ENCODE measurements around the gene ACOT12.
"Not testable (repeated sequence)": the region's sequence is repeated elsewhere in the genome, so short reads cannot be mapped to it uniquely, and the experiment has no call there.

ACOT12 gene

DNA sequence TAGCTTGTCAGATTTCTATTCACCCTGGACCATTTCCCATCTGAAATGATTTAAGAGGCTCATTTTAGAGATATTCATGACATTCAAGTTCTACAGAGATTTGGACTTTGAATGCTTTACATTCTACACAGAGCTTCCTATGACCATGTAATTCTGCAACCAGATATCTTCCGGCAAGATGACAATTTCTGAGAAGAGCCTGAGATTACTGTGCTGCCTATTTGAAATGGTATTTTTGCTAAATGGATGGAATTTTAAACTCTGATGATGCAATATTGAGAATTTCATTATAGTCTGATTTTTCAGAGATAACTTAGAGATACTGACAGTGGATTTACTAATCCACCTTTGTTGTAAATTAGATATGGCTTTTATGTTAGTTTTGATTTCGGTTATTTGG is 16.0 kb upstream of the ACOT12 start:
- TF ChIP-seq, protein P1, sequence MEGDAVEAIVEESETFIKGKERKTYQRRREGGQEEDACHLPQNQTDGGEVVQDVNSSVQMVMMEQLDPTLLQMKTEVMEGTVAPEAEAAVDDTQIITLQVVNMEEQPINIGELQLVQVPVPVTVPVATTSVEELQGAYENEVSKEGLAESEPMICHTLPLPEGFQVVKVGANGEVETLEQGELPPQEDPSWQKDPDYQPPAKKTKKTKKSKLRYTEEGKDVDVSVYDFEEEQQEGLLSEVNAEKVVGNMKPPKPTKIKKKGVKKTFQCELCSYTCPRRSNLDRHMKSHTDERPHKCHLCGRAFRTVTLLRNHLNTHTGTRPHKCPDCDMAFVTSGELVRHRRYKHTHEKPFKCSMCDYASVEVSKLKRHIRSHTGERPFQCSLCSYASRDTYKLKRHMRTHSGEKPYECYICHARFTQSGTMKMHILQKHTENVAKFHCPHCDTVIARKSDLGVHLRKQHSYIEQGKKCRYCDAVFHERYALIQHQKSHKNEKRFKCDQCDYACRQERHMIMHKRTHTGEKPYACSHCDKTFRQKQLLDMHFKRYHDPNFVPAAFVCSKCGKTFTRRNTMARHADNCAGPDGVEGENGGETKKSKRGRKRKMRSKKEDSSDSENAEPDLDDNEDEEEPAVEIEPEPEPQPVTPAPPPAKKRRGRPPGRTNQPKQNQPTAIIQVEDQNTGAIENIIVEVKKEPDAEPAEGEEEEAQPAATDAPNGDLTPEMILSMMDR (conservative IDR thresholded peaks at IDR 0.05; ENCODE audit: low read depth, low read length), result no peak
- no peak overlapping the region for H3K4me3 ChIP-seq (ENCODE audit: low read length)
- no peak for DNase-seq (ENCODE audit: low read depth)

DNA sequence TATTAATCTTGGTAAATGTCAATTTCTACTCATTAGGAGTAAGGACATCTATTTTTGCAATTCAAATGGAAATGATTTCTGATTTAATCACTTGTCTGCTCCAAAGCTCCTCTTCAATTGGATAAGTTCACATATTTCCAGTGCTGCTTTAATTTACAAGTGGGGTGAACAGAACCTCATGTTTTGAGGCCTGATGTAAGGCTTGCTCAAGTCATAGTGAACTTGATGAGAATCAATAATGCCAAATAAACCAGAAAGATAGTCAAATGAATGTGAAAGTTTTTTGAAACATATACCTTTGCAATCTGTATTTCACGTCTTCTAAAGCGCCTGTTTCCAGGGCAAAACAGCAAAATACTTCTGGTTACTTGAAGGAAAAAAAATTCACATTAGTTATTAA is 15.4 kb upstream of the ACOT12 start:
- no peak for DNase-seq (ENCODE audit: low read depth)
- H3K4me3 ChIP-seq (ENCODE audit: low read length), result no peak overlapping the region
- TF ChIP-seq, protein P1 (conservative IDR thresholded peaks at IDR 0.05; ENCODE audit: low read depth, low read length), result no peak

DNA sequence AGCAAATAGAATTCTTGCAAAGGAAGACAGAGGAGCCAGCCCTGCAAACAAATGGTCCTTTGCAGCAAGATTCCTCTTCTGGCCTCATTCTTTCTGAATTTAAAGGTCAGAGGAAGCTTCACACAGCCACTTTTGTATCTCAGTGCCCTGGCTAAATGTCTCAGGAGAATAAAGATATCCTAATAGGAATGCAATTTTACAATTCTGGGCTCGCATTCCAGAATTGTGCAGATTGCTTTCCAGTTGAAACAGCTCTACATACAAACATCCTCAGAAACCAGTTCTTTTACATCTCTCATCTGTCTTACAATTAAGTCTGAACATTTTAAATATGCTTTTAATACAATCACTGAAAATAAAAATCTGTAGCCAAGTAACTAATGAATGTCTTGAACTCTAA is 14.6 kb upstream of the ACOT12 start:
- H3K4me3 ChIP-seq (ENCODE audit: low read length), result no peak overlapping the region

DNA sequence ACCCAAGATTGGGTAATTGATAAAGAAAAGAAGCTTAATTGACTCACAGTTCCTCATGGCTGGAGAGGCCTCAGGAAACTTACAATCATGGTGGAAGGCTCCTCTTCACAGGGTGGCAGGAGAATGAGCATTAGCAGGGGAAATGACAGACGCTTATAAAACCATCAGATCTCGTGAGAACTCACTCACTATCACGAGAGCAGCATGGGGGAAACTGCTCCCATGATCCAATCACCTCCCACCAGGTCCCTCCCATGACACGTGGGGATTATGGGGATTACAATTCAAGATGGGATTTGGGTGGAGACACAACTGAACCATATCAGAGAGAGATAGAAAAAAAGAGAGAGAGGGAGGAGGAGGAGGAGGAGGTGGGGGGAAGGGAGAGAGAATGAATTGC is 13.9 kb upstream of the ACOT12 start:
- not testable (repeated sequence) for DNase-seq (ENCODE audit: low read depth); H3K4me3 ChIP-seq (ENCODE audit: low read length)

More for the DNA sequence above, 14.6 kb upstream of the ACOT12 start:
- no peak for DNase-seq (ENCODE audit: low read depth)
- TF ChIP-seq, protein P1 (conservative IDR thresholded peaks at IDR 0.05; ENCODE audit: low read depth, low read length), result no peak

DNA sequence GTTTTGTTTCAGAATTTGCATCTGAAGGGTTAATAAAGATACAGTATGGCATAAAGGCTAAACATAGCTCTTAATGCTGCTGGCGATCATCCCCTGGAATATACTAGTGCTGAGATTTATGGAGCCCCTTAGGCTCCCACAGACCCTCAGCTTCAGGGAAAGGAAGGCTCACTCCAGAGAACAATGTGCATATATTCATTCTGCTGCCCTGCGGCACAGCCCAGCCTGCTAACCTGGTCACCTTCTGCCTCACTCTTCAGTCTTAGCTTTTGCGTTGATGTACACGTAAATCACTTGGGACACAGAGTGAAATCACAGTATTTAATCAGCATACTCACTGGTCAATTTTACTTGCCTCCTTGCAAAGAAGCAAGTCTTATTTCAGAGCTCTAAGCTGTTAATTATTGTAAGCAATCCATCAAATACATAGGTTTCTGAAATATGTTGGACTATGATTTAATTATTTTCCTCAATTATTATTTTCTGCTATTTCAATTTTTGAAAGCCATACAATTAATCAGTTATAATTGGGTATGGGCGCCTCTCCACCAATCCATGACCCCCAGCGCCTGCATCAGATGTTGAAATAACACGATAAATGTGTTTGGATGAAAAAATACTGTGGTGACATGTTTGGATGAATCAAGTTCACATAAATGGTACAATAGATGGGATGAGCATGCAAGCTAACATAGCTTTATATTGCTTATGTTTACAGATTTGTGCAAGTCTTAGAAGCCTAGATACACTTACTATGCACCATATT is 11.4 kb upstream of the ACOT12 start:
- H3K4me3 ChIP-seq (ENCODE audit: low read length), result no peak overlapping the region
- TF ChIP-seq, protein P1 (conservative IDR thresholded peaks at IDR 0.05; ENCODE audit: low read depth, low read length), result no peak

DNA sequence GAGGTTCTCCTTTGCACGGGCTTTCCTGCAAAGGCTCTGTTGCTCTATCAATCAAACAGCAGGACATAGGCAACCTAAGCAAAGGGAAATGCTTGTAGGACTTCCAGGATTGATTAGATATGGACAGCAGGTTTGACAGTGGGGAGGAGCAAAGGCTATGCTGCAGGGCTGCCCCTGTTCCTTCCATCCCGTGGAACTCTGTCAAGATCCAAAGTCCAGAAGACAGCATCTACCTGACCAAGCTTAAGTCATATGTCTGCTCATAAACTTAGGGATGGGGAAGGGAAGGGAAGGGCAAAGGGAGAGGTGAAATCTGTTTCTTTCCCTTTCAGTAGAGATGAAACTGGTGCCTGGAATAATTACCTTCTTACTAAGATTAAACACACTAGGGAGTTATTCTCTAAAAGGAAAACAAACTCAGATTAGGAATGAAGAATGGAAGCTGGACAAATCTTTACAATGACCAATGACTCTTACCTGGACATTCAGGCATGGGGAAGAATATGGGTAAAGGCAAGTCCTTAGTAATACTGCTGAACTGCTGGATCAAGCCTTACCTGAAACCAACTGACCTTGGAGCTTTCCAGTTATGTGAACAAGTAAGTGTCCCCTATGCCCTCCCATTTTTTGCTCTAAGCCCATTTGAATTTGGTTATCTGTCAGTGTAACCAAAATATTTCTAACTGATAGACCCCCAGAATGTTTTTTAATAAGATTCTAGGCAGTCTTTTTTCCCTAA is 8.4 kb upstream of the ACOT12 start:
- no peak for DNase-seq (ENCODE audit: low read depth)
- TF ChIP-seq, protein P1 (conservative IDR thresholded peaks at IDR 0.05; ENCODE audit: low read depth, low read length), result no peak
- no peak overlapping the region for H3K4me3 ChIP-seq (ENCODE audit: low read length)

More for the DNA sequence above, 11.4 kb upstream of the ACOT12 start:
- no peak for DNase-seq (ENCODE audit: low read depth)

DNA sequence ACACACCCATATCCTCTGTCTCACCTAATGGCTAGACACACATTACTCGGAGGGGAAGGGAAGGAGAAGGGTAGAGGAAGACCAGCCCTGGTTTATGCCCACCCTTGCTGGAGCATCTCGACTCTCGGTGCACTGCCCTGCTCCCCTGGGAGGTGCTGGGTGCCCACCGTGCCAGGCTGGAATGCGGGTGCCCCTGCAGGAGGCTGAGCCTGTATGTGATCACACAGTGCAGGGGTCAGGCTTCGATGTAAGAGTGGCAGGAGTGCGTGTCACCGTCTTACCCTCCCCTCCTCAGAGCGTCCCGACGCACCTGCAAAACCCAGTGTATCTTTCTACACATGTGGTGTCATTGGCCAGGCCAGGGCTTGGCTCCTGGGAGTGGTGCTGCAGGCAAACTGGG is 7.3 kb upstream of the ACOT12 start:
- TF ChIP-seq, protein P1 (conservative IDR thresholded peaks at IDR 0.05; ENCODE audit: low read depth, low read length), result no peak
- no peak for DNase-seq (ENCODE audit: low read depth)
- no peak overlapping the region for H3K4me3 ChIP-seq (ENCODE audit: low read length)
